DMS153 (cell line): Measurements from ENCODE around the gene NPPB.

Experiments
- DNase-seq: peaks from one replicate; lab custom pipeline; 2025; lab: John Stamatoyannopoulos, UW

Gene NPPB

GRCh38 chr1:11880911-11881748 is 22.4 kb upstream of the NPPB start:
- DNase-seq, result peak; percentile 64

GRCh38 chr1:11880181-11880575 is 21.4 kb upstream of the NPPB start:
- no peak for DNase-seq

DNA sequence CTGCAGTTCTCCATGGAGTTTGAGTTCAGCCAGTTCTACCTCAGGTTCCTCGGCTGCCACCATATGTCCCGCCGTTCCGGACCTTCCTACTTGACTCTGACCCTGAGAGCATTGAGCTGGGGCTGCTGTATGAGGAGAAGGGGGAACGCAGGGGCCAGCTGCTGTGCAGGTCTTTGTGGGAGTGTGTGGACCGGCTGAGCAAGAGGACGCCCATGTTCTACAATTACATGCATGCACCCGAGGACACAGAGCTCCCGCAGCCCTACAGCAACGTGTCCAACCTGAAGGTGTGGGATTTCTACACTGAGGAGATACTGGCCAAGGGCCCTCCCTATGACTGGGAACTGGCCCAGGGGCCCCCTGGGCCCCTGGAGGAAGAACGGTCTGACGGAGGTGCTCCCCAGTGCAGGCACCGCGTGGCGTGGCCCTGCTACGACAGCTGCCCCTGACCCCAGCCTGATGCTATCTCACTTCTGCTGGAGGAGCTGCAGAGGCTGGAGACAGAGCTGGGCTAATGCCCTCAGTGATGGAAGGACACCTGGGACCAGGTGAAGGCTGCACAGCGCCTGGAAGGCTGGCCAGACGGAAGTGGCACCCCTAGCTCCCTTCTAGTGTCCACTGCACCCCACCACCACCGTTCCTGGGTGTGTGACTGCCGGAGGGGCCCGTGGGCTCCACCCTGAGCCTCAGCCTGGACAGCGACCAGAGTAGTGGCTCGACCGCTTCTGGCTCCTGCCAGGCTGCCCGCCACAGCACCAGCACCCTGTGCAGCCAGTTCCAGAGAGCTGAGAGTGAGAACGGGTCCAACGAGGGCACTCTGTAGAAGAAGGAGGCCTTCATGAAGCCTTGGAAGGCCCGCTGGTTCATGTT is 20.8 kb upstream of the NPPB start:
- DNase-seq, result no peak

DNA sequence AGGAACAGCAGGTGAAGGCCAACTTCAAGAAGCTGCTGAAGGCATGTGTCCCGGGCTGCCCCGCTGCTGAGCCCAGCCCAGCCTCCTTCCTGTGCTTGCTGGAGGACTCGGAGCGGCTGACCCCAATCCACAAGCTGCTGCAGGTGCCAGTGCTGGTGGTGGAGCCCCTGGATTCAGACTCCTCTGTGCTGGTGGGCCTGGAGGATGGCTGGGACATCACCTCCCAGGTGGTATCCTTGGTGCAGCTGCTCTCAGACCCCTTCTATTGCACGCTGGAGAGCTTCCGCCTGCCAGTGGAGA is 20.1 kb upstream of the NPPB start:
- no peak for DNase-seq

DNA sequence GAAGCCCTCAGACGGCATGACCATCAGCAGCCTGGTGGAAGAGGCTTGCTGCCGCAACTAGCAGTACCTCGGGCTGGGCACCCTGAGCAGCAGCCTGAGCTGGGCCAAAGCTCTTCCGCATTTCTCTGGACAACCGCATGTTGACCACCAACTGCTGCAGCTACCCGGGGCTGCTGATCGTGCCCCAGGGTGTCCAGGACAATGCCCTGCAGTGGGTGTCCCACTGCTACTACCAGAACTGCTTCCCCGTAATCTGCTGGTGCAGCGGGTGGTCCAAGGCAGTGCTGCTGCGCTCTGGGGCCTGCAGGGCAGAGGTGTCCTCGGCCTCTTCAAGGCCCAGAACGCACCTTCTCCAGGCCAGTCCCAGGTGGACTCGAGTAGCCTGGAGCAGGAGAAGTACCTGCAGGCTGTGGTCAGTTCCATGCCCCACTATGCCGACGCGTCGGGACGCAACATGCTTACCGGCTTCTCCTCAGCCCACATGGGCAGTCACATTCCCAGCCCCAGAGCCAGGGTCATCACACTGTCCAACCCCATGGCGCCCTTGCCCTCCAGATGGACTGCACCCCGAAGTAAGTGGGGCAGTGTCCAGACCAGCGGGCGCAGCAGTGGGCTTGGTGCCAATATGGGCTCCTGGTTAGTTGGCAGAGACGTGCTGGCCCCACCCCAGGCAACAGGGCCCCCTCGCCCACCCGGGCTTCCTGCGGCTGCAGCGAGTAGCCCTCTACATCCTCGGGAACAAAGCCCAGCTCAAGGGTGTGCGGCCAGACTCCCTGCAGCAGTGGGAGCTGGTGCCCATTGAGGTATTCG is 19.5 kb upstream of the NPPB start:
- no peak for DNase-seq

- DNase-seq, result no peak
These were observed 18.3 kb upstream of the NPPB start for GRCh38 chr1:11877074-11877473.

DNA sequence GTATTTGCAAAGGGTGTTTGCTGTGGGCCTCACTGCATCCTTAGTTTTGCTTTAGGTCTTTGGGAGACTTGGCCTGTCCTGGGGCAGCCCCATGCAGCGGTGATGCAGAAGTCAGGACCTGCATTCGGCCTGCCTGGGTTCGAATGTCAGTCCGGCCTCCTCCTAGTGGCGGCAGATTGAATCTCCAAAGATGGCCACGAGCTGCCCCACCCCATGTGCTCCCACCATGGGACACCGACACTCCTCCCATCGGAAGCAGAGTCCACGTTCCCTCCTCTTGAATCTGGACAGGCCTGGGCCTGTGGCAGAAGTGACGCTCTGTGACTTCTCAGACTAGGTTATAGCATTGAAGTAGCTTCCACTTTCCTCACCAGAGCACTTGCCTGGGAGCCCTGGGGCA is 16.3 kb upstream of the NPPB start:
- no peak for DNase-seq

DNA sequence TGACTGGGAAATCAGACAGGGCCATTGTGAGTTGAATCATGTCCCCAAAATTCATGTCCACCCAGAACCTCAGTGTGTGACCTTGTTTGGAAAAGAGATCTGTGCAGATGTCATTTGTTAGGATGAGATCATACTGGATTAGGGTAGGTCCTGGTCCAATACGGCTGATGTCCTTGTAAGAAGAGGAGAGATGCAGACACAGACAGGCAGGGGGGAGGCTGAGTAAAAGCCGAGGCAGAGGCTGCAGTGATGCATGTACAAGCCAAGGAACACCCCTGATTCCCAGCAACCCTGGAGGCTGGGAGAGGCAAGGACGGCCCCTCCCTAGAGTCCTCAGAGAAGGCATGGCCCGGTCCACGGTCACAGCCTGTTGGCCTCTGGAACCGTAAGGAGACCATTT is 15.9 kb upstream of the NPPB start:
- no peak for DNase-seq

DNA sequence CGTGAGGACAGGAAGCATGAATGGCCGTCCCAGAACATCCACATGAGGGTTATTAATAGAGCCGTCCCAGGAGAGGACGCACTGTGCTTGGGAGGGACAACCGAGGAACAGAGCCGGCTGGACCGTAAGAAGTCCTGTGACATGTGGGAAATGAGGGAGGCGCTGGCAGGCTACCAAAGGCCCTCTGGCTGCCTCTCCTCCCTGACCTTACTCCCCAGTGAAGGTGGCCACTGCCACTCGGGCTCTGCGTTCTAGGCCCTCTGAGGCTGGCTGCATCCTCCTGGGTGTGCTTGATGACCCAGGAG is 15.5 kb upstream of the NPPB start:
- DNase-seq, result no peak

- DNase-seq, result no peak
These were observed 14.9 kb upstream of the NPPB start for GRCh38 chr1:11873395-11874257.

- DNase-seq, result no peak
These were observed 13.8 kb upstream of the NPPB start for GRCh38 chr1:11872545-11872944.

GRCh38 chr1:11869650-11870207 is 11.0 kb upstream of the NPPB start:
- DNase-seq, result no peak

GRCh38 chr1:11869104-11869503 is 10.4 kb upstream of the NPPB start:
- DNase-seq, result no peak

GRCh38 chr1:11868331-11868980 is 9.7 kb upstream of the NPPB start:
- DNase-seq, result no peak

DNA sequence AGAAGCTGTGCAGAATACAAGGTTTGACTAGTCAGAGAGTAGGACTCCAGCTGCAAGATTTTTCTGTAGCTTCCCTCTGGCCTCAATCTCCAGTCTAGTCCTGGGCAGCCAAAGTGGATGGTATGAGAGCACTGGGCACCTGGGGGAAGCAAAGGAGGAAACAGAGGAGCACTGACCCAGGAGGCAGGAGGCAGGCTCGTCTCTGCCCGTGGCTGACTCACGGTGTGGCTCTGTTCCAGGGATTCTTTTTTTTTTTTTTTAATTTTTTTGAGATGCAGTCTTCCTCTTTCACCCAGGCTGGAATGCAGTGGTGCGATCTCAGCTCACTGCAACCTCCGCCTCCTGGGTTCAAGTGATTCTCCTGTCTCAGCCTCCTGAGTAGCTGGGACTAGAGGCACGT is 4.1 kb upstream of the NPPB start:
- peak; percentile 28 for DNase-seq

GRCh38 chr1:11860587-11860986 is 1.8 kb upstream of the NPPB start:
- DNase-seq, result no peak

- DNase-seq, result no peak
These were observed 1.3 kb upstream of the NPPB start for GRCh38 chr1:11860083-11860482.

- no peak for DNase-seq
These were observed 475 bp upstream of the NPPB start for GRCh38 chr1:11858968-11859871.

- DNase-seq, result no peak
These were observed 587 bp downstream of the NPPB start for GRCh38 chr1:11858158-11858557.
